ENCODE data around the gene FBXW9.

Gene FBXW9

GRCh38 chr19:12667731-12668302 lies 28.6 kb downstream of the FBXW9 start:
- peak overlapping the region; percentile 68 for H3K4me3 ChIP-seq (ENCODE audit: low read depth, low read length)
- no peak for DNase-seq (ENCODE audit: low read depth)
- TF ChIP-seq MYC (IDR thresholded peaks at IDR 0.05; ENCODE audit: low read depth, low read length): no peak
- no peak for TF ChIP-seq MAX (IDR thresholded peaks at IDR 0.05; ENCODE audit: low read depth, low read length)
- TF ChIP-seq, protein P1, sequence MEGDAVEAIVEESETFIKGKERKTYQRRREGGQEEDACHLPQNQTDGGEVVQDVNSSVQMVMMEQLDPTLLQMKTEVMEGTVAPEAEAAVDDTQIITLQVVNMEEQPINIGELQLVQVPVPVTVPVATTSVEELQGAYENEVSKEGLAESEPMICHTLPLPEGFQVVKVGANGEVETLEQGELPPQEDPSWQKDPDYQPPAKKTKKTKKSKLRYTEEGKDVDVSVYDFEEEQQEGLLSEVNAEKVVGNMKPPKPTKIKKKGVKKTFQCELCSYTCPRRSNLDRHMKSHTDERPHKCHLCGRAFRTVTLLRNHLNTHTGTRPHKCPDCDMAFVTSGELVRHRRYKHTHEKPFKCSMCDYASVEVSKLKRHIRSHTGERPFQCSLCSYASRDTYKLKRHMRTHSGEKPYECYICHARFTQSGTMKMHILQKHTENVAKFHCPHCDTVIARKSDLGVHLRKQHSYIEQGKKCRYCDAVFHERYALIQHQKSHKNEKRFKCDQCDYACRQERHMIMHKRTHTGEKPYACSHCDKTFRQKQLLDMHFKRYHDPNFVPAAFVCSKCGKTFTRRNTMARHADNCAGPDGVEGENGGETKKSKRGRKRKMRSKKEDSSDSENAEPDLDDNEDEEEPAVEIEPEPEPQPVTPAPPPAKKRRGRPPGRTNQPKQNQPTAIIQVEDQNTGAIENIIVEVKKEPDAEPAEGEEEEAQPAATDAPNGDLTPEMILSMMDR (IDR thresholded peaks at IDR 0.05; ENCODE audit: low read depth, low read length): no peak
- no peak for TF ChIP-seq POLR2A (IDR thresholded peaks at IDR 0.05; ENCODE audit: extremely low read depth, insufficient read length)

GRCh38 chr19:12666265-12667048 lies 30.0 kb downstream of the FBXW9 start, which contains the start of the genes MAN2B1 and WDR83:
Gene MAN2B1, minus strand, starts transcription at chr19:12666742. Its CDS starts 41 bp downstream, at chr19:12666701.
Gene WDR83, plus strand, starts transcription at chr19:12666807. Its CDS starts 2,984 bp downstream, at chr19:12669791.
- peak within 1 kb of the TSS; percentile 98 for H3K4me3 ChIP-seq (ENCODE audit: low read depth, low read length)
- DNase-seq (ENCODE audit: low read depth): peak; percentile 82
- peak; percentile 61 for TF ChIP-seq POLR2A (IDR thresholded peaks at IDR 0.05; ENCODE audit: extremely low read depth, insufficient read length)
- no peak for TF ChIP-seq MYC (IDR thresholded peaks at IDR 0.05; ENCODE audit: low read depth, low read length)
- TF ChIP-seq, protein P1 (IDR thresholded peaks at IDR 0.05; ENCODE audit: low read depth, low read length): no peak

- DNase-seq (ENCODE audit: low read depth): peak; percentile 36
- TF ChIP-seq MAX (IDR thresholded peaks at IDR 0.05; ENCODE audit: low read depth, low read length): no peak
- no peak for TF ChIP-seq MYC (IDR thresholded peaks at IDR 0.05; ENCODE audit: low read depth, low read length)
- TF ChIP-seq, protein P1 (IDR thresholded peaks at IDR 0.05; ENCODE audit: low read depth, low read length): no peak
- no peak for TF ChIP-seq POLR2A (IDR thresholded peaks at IDR 0.05; ENCODE audit: extremely low read depth, insufficient read length)
- H3K4me3 ChIP-seq (ENCODE audit: low read depth, low read length): peak overlapping the region; percentile 98
Observed at GRCh38 chr19:12665671-12666264, 30.7 kb downstream of the FBXW9 start.

- TF ChIP-seq MYC (IDR thresholded peaks at IDR 0.05; ENCODE audit: low read depth, low read length) (peak; percentile 100), MAX (IDR thresholded peaks at IDR 0.05; ENCODE audit: low read depth, low read length) (peak; percentile 99), POLR2A (IDR thresholded peaks at IDR 0.05; ENCODE audit: extremely low read depth, insufficient read length) (peak; percentile 41)
- TF ChIP-seq, protein P1 (IDR thresholded peaks at IDR 0.05; ENCODE audit: low read depth, low read length): no peak
- DNase-seq (ENCODE audit: low read depth): peak; percentile 94
- H3K4me3 ChIP-seq (ENCODE audit: low read depth, low read length): peak overlapping the region; percentile 98
Observed at GRCh38 chr19:12665281-12665573, 31.2 kb downstream of the FBXW9 start.

DNA sequence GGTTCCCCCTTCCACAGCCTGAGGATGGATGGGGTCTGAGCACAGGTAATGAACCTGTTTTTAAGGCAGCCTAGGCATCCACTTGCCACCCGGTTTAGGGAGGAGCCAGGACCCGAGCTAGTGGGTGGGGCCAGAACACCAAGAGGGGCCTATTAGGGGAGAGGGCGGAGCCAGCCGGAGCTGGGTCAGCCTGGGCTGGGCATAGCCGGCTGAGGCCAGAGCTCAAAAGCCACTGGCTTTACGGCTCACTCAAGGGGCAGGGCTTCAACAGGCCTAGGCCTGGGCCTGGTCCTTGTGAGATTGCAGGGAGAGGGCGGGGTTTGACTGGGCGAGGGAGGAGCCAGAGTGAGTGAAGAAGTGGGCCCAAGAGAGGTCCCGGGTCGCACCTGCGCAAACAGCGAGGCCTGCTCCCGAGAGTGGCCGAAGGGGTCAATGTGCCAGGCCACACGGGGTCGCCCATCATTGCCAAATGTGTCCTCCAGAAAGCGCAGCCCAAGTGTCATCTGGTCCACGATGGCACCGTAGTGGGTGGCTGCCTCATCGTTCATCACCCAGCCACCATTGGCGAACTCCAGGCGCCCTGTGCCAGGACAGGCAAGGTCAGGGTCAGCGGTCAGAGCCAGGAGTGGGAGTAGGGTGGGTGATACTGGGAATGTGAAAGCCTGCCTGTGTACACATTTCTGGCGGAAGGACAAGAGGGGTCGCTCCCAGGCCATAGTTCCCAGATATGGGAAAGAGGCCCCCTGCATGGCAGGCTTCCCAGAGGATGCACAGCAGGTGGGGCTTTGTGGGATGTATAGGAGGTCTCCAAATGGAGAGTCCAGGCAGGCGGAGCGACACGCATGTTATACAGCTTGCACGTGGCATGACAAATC lies 31.8 kb downstream of the FBXW9 start:
- peak overlapping the region; percentile 98 for H3K4me3 ChIP-seq (ENCODE audit: low read depth, low read length)
- TF ChIP-seq MAX (IDR thresholded peaks at IDR 0.05; ENCODE audit: low read depth, low read length): no peak
- TF ChIP-seq POLR2A (IDR thresholded peaks at IDR 0.05; ENCODE audit: extremely low read depth, insufficient read length): no peak
- TF ChIP-seq, protein P1 (IDR thresholded peaks at IDR 0.05; ENCODE audit: low read depth, low read length): no peak
- TF ChIP-seq MYC (IDR thresholded peaks at IDR 0.05; ENCODE audit: low read depth, low read length): no peak
- peak; percentile 67 for DNase-seq (ENCODE audit: low read depth)
